HG02610 (cell line): ENCODE results near the gene ACTR1A.
A peak's percentile ranks its signal among the peaks of the same experiment; 100 is the strongest.
"Not testable (repeated sequence)": the region's sequence is repeated elsewhere in the genome, so short reads cannot be mapped to it uniquely, and the experiment has no call there.

Source experiments
- ATAC-seq: cut with Tn5 transposase; IDR thresholded peaks from one replicate; pipeline ENCODE4 v1.9.1; 2021; ENCODE audit warnings: mild to moderate bottlenecking, moderate library complexity; ENCODE audit not compliant: unreplicated experiment

ACTR1A gene

DNA sequence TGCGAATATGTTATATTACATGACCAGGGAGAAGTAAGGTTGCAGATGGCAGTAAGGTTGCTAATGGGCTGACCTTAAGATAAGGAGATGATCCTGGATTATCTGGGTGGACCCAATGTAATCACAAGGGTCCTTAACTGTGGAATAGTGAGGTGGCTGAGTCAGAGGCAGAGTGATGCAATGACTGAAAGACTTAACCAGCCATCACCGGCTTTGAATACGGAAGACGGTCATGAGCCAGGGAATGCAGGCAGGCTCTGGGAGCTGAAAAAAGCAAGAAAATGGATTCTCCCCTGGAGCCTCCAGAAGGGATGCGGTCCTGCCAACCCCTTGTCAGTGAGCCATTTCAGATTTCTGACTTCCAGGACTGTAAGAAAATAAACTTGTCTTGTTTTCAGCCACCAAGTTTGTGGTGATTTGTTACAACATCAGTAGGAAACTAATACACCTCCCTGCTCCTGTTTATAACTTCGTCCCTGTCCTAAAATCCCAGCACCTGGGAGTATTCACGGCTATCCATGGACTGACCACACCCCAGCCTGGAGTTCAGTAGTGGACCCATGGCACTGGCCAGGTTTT is 46.5 kb downstream of the ACTR1A start:
- no peak for ATAC-seq

DNA sequence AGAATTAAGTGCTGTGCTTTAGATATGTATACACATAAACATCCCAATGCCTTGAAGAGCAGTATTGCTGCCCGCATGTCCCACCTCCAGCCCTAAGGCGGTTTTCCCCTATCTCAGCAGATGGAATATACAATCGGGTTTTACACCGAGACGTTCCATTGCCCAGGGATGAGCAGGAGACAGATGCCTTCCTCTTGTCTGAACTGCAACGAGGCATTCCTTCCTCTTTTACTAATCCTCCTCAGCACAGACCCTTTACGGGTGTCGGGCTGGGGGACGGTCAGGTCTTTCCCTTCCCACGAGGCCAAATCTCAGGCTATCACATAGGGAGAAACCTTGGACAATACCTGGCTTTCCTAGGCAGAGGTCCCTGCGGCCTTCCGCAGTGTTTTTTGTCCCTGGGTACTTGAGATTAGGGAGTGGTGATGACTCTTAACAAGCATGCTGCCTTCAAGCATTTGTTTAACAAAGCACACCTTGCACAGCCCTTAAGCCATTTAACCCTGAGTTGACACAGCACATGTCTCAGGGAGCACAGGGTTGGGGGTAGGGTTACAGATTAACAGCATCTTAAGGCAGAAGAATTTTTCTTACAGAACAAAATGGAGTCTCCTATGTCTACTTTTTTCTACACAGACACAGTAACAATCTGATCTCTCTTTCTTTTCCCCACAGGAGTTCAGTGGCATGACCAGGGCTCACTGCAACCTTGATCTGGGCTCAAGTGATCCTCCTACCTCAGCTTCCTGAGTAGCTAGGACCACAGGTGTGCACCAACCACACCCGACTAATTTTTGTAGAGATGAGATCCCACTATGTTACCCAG is 47.6 kb downstream of the ACTR1A start:
- ATAC-seq, result not testable (repeated sequence)

DNA sequence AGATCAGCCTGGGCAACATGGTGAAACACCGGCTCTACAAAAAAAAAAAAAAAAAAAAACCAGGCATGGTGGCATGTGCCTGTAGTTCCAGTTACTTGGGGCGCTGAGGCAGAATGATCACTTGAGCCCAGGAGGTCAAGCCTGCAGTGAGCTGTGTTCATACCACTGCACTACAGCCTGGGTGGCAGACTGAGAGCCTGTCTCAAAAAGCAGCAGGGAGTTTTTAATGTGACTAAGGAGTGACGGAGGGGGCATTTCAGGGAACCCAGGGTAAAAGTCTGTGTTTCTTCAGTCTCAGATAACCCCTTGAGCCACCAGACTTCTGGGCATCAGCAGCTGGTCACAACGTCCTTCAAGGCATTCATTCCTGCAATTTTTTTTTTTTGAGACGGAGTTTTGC is 49.0 kb downstream of the ACTR1A start:
- ATAC-seq, result no peak

DNA sequence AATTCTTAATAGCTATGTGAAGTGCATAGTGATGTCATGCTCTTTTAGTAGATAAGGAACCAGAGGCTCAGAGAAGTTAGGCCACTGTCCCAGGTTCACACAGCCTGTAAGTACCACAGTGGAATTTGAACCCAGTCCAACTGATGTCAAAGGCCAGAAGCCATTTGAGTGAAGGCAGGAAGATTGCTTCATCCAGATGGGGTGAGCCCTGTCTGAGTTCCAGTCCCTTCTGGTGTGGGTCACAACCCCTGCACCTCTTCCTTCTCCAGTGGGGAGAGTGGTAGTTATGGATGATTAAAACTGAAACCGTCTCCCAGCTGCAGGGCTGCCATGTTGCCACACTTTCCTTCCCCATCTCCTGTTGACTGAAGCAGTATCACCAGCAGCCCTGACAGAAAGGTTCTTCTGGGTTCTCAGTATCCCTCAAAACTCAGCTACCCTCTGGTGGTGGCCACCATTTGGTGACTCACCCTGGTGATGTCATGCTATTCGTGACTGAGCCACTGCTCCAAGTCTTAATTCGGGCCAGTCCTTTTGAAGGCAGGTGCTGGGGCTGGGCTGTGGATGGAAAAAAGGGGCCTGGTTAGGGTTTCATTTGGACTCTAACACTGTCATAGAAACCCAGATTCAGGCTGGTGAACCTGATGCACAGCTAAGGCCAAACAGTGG is 49.7 kb downstream of the ACTR1A start:
- no peak for ATAC-seq

DNA sequence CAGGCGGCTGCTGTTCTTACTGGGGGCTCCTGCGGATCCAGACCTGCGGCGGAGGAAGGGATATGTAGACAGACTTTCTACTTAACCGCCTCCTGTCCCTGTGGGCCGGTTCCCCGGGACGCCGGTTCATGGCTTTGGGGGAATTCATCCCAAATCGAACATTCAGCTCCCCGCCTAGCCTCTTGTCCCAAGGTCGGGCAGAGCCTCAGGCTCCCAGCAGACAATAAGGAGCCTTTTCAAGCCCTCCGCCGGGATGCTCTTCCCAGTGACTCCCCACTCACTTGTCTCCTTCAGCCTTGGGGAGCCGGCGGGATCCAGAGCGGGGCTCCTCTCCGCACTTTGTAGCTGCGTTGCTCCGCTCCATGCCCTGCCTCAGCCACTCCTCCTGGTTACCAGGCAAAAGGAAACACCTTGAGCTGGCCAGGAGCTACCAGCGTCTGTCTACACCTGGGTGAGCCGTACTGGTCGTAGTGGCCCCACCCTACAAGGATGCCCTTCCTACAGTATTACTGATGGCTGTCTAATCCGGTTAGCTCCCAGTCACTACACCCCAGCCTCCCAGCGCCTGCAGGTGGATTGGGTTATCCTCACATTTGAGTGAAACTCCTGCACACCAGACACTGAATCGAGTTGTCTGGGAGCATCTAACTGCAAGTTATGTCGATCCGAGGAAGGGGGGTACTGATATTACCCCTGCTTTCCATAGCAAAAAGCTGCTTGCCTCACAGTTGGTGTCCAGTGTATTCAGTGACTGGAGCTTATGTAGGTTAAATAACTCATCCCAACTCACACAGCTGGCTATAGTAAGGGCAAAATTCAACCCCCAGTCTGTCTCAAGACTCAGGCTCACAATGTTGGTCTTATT is 51.2 kb downstream of the ACTR1A start, which contains the start of gene C10orf95:
TSS of gene C10orf95 (minus strand) at position 439 of the 865 bp plus-strand sequence. CDS start 450 bp downstream, outside the sequence.
- ATAC-seq, result no peak

DNA sequence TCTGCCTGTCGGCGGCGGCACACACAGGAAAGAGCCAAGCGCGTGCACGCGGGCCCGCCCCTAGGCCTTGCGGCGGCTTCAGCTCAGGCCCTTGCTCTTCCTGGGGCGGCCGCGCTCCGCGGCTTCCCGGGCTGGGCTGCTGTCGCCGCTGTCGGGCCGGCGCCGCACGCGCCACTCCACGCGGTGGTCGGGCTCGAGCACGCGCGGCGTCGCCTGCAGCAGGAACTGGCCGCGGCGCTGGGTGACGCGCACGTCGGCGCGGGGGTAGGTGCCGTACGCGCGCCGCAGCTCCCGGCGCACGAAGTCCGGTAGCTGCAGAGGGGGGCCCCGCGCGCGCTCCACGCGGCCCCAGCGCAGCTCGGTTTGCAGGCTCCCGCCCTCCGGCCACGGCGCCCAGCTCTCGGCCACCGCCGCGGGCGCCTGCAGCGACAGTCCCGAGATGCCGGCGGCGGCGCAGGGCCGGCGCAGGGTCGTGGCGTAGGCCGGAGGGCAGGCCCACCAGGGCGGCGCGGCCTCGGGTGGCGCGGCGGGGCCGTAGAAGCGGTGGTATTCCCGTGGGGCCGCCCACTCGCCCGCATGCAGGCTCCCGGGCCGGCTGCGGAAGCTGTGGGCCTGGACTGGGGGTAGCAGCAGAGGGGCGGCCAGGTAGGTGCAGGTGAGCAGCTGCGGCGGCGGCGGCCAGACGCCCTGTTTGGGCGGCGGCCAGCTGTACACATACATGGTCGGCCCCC is 52.0 kb downstream of the ACTR1A start:
- peak; percentile 77 for ATAC-seq

DNA sequence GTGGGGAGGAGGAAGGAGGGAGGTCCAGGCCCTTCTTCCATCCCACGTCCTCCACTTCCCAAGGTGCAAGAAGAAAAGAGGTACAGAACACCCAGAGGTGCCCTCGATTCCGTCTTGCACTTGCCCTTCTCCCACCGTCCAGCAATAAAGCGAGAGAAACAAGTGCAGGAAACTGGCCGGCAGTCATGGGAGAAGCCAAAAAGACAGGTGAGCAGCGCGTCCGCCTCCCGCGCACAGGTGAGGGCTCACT is 52.5 kb downstream of the ACTR1A start:
- no peak for ATAC-seq

DNA sequence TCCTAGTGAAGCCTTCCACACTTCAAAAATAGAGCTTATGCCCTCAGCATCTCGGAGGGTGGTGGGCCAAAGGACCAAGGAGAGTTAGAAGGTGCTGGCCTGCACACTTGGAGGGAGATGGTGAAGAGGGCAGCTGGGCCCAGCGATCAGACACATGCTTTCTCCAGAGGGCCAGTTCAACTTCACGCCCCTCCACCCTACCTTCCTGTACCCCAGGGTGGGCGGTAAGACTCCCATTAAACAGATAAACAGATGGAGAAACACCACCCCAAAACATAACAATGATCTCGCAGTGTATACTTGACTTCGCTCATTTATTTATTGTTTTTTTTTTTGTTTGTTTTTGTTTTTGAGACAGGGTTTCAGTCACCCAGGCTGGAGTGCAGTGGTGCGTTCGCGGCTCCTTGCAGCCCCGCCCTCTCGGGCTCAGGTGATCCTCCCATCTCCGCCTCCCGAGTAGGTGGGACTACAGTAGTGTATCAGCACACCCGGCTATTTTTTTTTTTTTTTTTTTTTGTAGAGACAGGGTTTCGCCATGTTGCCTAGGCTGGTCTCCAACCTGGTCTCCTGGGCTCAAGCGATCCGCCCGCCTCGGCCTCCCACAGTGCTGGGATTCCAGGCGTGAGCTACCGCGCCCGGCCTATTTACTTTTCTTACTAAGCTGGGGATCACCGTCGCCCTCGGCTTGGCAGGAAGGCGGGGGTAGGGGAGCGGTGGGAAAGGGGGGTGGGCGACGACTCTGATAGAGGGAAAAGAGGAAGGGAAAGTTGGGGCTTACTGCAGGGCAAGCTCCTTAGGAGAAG is 53.0 kb downstream of the ACTR1A start:
- ATAC-seq, result peak; percentile 58

DNA sequence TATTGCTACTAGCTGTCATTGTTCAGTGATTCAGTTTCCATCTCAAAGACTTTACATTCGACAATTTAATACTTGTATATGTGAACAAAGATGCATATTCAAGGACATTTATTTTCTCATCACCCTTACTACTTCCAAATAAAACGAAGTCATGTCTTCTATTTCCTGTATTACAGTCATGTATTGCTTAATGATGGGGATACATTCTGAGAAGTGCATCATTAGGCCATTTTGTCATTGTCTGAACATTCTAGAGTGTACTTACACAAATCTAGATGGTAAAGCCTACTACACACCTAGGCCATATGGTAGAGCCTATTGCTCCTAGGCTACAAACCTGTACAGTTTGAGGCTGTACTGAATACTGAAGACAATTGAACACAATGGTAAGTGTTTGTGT is 57.7 kb downstream of the ACTR1A start:
- no peak for ATAC-seq

DNA sequence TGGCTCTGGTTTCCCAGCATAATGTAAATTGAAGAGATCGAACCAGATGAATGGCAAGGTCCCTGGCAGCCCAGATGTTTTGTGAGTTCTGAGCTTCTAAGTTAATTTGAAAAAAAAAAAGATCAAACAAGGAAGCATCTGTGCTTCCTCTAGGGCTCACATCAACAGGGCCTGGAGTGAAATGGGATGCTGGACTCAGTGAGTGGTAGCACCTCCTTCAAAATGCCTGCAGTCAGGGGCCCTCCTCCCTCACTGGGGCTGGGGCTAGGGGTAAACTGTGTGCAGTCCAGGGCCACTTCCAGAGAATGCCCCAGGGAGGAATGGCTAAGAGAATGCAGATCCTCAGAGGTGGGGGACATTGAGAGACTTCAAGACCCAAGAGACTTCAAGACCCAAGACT is 64.1 kb downstream of the ACTR1A start:
- ATAC-seq, result no peak

DNA sequence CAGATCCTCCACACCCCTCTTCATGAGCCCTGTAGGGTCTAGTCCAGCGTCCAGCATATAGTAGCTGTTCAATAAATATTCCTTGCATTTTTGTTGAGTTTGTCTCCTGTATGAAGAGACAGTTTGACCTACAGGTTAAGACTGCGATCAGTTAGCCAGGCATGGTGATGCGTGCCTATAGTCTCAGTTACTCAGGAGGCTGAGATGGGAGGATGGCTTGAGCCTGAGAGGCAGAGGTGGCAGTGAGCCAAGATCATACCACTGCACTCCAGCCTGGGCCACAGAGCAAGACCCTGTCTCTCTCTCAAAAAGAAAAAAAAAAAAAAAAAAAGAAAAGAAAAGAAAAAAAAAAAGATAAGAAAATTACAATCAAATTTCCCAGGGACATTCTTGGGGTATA is 65.0 kb downstream of the ACTR1A start:
- ATAC-seq, result no peak

DNA sequence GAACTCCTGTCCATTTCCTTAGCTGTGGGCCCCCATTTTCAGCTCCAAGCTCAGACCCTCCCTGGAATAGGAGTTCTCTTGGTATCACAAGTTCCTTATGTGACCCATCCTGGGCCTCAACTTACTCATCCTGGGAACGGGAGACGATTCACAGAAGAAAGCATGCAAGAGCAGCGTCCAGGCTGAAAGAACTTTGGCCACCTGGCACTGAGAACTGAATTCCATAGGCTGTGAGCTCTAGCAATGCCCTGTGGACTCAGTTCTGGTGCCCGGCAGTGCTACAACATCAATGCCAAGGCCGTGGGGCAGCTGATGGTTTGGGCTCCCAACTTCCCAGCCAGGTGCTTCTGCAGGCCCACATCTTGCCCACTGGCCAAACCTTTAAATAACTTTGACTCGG is 66.2 kb downstream of the ACTR1A start:
- no peak for ATAC-seq

DNA sequence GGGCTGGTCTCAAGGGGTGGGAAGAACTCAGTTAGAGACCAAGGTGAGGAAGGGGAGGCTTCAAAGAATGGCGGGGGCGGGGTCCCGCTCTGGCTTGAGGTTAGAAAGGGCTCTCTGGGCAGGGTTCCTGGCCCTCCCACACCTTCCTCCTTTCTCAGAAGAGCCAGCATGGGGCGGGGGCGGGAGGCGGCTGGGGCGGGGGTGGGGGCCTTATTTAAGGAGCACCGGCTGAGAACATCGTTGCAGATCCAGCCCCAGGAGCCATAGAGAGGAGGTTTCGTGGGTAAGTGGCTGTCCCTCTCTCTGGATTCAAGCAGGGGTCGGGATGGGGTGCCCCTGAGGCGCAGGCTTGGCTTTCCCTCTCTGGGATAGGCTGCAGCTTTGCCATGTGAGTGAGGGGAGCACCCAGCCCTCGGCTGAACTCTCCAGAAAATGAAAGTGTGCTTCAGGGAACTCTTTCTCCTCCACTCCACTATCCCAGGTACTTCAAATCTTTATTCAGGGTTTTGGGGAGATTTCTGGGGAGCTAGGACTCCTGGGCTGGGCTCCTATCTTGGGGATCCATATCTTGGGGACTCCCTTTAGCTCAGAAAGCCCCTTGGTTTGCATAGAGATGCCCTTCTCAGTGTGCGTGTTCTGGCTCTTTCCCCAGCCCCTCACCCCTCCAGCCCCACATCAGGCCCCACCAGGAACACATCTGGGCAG is 66.8 kb downstream of the ACTR1A start:
- ATAC-seq, result no peak

DNA sequence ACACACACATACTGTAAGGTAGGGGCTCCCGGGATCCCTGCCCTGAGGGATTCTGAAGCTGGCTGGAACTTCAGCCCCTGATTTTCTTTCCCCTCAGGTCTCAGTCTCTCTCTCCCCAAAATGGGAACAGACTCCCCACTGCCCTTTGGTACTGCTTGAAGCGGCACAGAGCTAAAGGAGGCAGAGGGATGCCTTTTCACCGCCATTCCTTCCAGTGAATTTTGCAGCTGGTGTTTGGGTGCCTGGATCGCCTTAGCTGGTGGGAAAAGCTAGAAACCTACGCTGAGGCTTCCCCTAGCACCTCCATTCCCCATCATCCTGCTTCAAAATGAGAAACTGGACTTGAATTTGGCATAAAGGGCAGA is 67.4 kb downstream of the ACTR1A start:
- no peak for ATAC-seq

DNA sequence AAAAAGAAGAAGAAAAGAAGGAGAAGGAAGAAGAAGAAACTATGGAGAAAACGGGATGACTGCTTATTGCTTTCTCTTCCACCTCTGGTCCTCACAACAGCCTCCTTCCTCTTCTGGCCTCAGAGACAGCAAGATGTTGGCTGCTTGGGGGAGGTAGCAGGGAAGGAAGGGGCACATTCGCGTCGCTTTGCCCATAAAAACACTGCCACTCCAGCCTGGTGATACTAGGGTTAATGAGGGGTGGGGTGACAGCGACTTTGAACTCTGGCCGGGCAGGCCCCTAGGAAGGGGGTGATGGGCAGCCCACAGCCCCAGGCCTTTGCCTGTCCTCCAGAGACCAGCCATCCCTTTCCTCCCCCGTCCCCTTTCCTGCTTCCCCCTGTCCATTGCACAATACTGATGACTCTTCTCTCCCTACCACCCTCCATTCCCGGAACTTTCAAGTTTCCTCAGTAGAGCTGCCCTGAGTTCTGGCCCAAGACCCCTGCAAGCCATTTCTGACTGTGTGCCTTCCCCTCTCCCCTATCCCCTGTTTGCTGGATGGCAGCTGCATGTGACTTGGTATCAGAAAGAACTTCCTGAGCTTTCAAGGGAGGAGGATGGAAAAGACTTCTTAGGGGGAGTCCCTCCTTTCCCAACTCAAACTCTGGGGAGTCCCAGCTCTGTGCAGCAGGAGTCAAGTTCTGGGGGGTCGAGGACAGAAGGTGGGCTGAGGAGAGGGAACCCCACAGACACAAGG is 67.9 kb downstream of the ACTR1A start:
- no peak for ATAC-seq

DNA sequence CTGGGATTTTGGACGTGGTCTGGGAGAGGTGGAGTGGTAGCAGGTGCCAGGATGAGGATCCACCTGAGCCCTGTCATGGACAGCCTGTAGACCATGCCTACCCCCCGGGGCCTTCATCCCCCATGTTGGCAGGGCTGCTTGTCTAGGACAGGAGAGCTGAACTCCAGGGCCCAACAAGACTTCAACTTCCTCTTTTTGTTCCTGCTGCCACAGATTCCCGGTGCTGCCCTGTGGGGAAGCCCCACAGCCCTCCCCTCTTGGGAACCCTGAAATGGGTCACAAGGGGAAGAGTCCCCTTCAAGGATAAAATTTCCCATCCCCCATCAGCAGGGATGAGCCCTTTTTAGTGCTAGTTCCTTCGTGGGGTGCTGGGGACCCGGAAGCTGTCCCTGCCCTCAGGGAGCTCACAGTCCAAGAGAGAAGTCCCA is 68.9 kb downstream of the ACTR1A start:
- ATAC-seq, result no peak

DNA sequence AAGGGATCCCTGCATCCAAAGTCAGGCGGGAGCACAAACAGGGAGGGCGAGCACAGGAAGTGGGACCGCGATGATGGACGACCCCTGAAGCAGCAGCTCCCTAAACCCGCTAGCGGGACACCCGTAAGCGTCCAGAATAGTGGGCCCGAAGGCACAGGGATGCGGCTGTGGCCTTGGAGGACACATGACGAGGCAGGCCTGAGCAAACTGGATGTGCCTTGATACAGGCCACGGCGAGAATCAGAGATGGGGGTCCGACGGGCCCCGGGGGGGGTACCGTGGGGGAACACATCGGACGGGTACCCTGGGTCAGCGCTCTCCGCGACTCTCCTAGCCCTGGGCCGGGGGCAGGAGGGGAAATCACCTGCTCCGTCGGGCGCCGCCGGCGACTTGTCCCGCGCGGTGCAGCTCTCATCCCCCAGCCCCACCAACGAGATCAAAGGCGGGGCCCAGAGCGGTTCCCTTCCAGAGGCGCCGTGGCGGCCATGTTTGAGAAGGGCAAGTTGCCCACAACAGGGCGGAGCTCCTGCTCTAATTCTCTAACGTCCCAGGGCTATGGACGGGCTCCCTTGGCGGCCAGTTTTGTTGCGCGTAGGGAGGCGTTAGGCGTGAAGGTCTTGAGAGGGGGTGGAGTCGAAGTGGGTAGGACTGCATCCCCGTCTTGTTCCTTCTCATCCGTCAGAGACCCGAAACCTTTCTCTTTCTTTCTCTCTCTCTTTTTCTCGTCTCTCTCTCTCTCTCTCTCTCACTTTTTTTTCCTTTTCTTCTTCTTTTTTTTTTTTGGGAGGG is 70.2 kb downstream of the ACTR1A start, which contains the start of gene CUEDC2:
TSS of gene CUEDC2 (minus strand) at position 413 of the 789 bp plus-strand sequence. CDS start 7,386 bp downstream, outside the sequence.
- peak; percentile 84 for ATAC-seq
